ENCODE results near the gene DUOX1.
"Not testable (repeated sequence)": the region's sequence is repeated elsewhere in the genome, so short reads cannot be mapped to it uniquely, and the experiment has no call there.

DUOX1 gene

GRCh38 chr15:45129651-45130129 lies at the start of gene DUOX1, which contains the start of gene DUOXA1:
DUOX1 (plus strand) TSS chr15:45129994; CDS start chr15:45131967, 1,973 bp downstream.
DUOXA1 (minus strand) TSS chr15:45129879; CDS start chr15:45123014, 6,865 bp downstream.
- no peak for DNase-seq

- DNase-seq: not testable (repeated sequence)
Measured at GRCh38 chr15:45080593-45080992, 49.2 kb upstream of the DUOX1 start.

DNA sequence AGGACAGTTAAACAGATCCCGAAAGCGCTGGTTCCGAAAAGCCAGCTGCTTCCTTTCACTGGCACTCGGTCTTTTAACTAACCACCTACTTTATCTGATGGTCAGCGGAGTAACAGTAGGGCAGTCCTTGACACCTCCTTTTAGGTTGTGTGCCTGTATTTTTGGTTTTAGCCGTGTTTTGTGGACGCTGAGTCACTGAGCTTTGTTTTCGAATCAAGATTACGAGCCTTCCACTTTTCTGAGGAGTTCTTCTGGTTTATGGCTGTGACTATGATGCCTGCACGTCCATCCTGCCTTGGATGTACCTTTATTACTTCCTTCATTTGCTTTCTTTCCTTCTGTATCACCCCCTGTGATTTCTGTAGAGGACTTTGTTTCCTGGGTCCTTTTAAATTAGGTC lies 47.4 kb upstream of the DUOX1 start:
- DNase-seq: not testable (repeated sequence)

- DNase-seq: no peak
Measured at GRCh38 chr15:45083223-45083622, 46.6 kb upstream of the DUOX1 start.

DNA sequence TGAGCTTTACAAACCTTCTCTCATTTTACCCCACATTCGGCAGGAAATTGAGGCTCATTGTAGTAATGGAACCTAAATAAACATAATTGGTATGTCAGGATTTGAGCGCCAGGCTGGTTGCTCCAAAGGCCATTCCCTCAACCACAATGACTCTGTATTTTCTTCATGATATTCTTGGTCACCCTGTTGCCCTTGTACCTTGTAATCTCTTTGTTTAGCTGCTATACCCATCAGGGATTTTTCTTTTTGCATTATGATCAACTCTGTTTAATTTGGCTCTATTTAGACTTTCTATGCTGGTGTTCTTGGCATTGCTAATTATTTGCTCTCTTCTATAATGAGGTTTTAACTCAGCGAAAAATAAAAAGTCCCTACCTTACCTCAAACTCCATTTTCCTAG lies 45.6 kb upstream of the DUOX1 start:
- no peak for DNase-seq

DNA sequence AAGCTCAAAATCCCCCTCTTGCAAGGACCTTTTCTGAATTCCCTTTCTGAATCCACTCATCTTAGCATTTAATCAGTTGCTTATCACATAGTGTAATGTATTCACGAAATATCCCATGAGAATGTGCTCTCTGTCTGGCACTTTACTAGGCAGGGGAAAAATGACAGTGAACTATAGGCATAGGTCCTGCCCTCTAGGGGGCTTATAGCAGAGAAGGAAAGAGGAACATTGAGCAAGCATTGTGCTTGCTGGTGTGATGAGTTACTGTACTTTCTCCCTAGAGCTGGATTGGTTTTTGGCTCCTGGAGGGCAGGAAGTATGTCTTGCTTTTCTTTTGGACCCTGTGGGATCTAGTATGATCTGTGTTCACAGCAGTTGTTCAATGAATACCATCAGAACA lies 42.3 kb upstream of the DUOX1 start:
- DNase-seq: no peak

- no peak for DNase-seq
Measured at GRCh38 chr15:45088801-45089711, 40.7 kb upstream of the DUOX1 start.

GRCh38 chr15:45089712-45090373 lies 40.0 kb upstream of the DUOX1 start:
- no peak for DNase-seq

DNA sequence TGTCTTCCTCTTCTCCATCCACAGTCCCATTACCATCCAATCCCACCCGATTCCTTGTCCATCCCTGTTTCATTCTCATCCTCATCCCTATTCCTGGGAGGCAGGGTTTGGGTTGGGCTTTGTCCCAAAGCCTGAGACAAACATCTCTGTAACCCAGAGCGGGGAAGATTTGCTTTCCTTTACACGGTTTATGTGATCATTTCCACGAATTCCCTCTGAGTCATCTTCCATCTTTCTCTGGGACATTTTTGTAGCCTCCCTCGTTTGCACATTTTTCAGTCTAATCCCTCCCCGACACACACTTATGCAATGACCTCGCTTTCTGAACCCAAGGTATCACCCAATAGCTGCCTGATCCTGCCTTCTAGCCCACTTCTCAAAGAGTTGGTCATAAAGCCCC lies 38.6 kb upstream of the DUOX1 start:
- DNase-seq: no peak

- DNase-seq: no peak
Measured at GRCh38 chr15:45091576-45091975, 38.2 kb upstream of the DUOX1 start.

- DNase-seq: no peak
Measured at GRCh38 chr15:45093013-45093412, 36.8 kb upstream of the DUOX1 start.

GRCh38 chr15:45093622-45094357 lies 36.0 kb upstream of the DUOX1 start:
- no peak for DNase-seq

- no peak for DNase-seq
Measured at GRCh38 chr15:45094358-45094730, 35.5 kb upstream of the DUOX1 start.

DNA sequence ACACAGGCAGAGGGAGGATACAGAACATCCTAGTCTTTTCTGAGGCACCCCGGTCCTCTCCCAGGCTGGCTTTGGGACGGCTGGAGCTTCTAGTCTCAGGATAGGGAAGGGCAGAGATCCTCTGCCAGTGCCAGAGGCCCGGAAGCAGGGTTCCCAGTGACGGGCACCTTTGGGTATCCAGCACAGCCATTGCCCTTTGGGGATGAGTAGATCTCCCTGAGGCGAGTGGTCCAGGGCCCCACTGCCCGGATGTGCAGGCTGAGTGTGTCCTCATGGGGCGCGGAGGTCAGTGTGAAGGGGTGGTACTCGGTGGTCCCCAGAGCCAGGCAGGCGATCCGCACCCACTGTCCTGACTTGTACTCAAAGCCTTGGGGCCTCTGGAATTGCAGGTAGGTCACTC lies 34.1 kb upstream of the DUOX1 start:
- DNase-seq: no peak

- DNase-seq: no peak
Measured at GRCh38 chr15:45097466-45097865, 32.3 kb upstream of the DUOX1 start.

DNA sequence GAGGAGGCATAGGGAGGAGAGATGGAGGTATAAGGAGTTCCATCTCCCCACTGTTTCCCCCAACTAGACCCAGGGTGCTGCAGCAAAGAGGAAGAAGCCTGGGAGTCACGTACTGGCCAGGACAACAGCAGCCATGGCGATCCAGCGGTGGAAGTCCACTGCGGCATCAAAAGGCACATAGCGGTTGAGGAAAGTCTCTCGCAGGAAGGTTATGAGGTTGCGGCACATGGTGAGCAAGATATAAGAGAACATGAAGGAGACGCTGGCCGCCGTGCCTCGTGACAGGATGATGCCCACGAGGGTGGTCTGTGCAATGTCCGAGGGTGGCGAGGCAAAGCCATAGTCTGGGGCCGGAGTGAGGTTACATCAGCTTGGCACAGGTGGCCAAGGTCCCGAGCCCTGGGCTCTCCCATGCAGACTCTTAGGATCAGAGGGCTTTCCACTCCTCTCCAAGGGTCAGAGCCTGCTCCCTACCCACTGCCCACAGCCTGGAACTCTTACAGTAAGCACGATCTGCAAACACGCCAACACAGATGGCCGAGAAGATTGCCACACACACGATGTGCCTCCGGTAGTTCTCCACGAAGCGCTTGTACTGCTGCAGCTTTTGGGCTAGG lies 30.1 kb upstream of the DUOX1 start:
- no peak for DNase-seq

GRCh38 chr15:45100884-45101625 lies 28.7 kb upstream of the DUOX1 start:
- no peak for DNase-seq

GRCh38 chr15:45101749-45102148 lies 28.0 kb upstream of the DUOX1 start:
- no peak for DNase-seq

DNA sequence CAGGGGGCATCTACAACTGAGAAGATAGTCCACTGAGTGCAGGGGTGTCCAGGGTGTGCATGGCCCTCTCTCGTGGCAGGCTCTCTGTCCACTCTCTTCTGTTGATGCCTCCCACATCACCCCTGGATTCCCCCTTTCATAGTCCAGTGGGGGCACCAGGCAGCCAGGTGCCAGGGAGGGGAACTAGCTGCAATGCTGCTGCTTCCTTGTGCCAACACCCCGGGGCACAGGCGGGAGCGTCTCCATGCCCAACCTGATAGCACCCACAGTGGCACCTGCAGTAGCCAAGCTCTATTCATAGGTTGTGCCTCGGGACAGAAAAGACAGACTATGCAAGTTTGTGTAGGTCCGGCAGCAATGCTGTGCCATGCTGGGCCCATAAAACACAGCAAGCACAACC lies 27.6 kb upstream of the DUOX1 start:
- DNase-seq: no peak

DNA sequence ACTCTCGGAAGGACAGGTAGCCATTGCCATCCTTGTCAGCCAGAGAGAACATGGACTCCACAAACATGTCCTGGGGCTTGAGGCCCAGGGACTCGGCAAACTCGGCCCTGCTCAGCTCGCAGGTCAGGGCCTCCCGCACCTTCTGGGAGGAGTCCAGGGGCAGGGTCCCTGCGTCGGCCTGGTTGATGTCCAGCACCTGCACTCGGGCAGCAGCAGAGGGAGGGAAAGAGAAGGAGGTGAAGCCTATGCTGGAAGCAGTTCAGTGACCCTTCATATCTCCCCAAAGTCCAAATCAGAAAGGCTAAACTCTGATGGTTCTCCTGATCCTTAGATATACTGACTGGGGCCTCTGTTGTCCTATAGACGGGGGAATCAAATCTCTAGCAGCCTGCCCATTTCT lies 25.6 kb upstream of the DUOX1 start:
- DNase-seq: not testable (repeated sequence)

GRCh38 chr15:45105586-45105985 lies 24.2 kb upstream of the DUOX1 start:
- no peak for DNase-seq

Measured in SIG-M5 (cell line).